Uterus (tissue), 4 donors: Measurements from ENCODE around the gene LSP1. TPM values are rescaled to one million over a fixed set of nuclear protein-coding genes. Genes with fewer than 3 reads are reported as not detected.
A peak's percentile ranks its signal among the peaks of the same experiment; 100 is the strongest.

Experiments used
- DNase-seq, 2 donors: peaks; one replicate each; pipeline ENCODE4 v3.0.0-alpha.2; 2019 to 2020
- H3K27ac ChIP-seq, 2 donors: fragments of 200-600 bp; sonication (generic); 1 replicate in 1 of 2; 2 replicates in 1 of 2; pipeline ENCODE4 v1.5.1; 2016 to 2018
- H3K27me3 ChIP-seq, 2 donors: fragments of 200-600 bp; sonication (generic); one replicate each; pipeline ENCODE4 v1.5.1; 2018 to 2019; ENCODE audit warnings: control low read depth in 1 of 2
- H3K36me3 ChIP-seq, 2 donors: fragments of 200-600 bp; sonication (generic); one replicate each; pipeline ENCODE4 v1.5.1; 2019; ENCODE audit warnings: control low read depth in 1 of 2
- H3K4me1 ChIP-seq, 2 donors: fragments of 200-600 bp; sonication (generic); one replicate each; pipeline ENCODE4 v1.5.1; 2018 to 2019; ENCODE audit warnings: control low read depth in 1 of 2
- H3K4me3 ChIP-seq, 2 donors: fragments of 200-600 bp; sonication (generic); 1 replicate in 1 of 2; 2 replicates in 1 of 2; pipeline ENCODE4 v1.5.1; 2018 to 2019; ENCODE audit warnings: mild to moderate bottlenecking in 1 of 2
- H3K9me3 ChIP-seq, 2 donors: fragments of 200-600 bp; sonication (generic); one replicate each; pipeline ENCODE4 v1.5.1; 2019; ENCODE audit warnings: control low read depth in 1 of 2
- CTCF ChIP-seq, 4 experiments: fragments of 200-600 bp in 2 of 4; fragments of 450-650 bp in 2 of 4; sonication (generic) in 2 of 4; IDR thresholded peaks; one replicate each; pipeline ENCODE4 v1.5.1; 2016 to 2019; ENCODE audit warnings: antibody characterized with exemption in 4 of 4, mild to moderate bottlenecking in 2 of 4, moderate library complexity in 1 of 4
- POLR2A ChIP-seq, 2 donors: fragments of 450-650 bp; IDR thresholded peaks; one replicate each; pipeline ENCODE4 v1.6.1; 2016; ENCODE audit warnings: antibody characterized with exemption in 2 of 2, mild to moderate bottlenecking in 1 of 2, moderate library complexity in 1 of 2
- intact Hi-C: fragments of 100-400 bp; cut with DNase I; formaldehyde crosslinking; loops from one replicate; pipeline ENCODE4 v1.15.1; 2023; ENCODE audit warnings: low total_unique reads
- total RNA-seq, 4 donors: library from RNA; depleted of rRNA in 3 of 4; stranded (reverse); fragments of >200 nt in 3 of 4; gene quantifications; one replicate each; pipeline versions ENCODE4 v1.1.0 to v1.2.4, GENCODE V29; 2014 to 2023
- donor health status: DM: yes; HTN: yes; CAD: no.

LSP1 gene
- total RNA-seq, 4 donors from 2014 or later = 11.2 to 112 (median 25.1) TPM

- intact Hi-C loops = loop anchor here (10.0 kb wide), 1 partner anchor 55 kb away; the partner anchor contains the start of gene MRPL23
- no peak for TF ChIP-seq POLR2A (IDR thresholded peaks at IDR 0.05)
- TF ChIP-seq CTCF (IDR thresholded peaks at IDR 0.05) = no peak
- Histone ChIP-seq H3K4me3 (no peak overlapping the region), H3K27me3 (no peaks in the 10 kb centered on the region), H3K27ac (no peak overlapping the region), H3K36me3 (no peaks in the 10 kb centered on the region), H3K4me1 (no peaks in the 10 kb centered on the region), H3K9me3 (no peaks in the 10 kb centered on the region)
- peak in 1 of 2 donors; percentile 20 for DNase-seq
Observed at GRCh38 chr11:1889941-1890855, 37.3 kb downstream of the LSP1 start.

- intact Hi-C loops = loop anchor here (10.0 kb wide), 1 partner anchor 54 kb away; the partner anchor contains the start of gene MRPL23
- Histone ChIP-seq H3K27ac (peak overlapping the region in 1 of 2 donors; percentile 32), H3K4me1 (no peaks in the 10 kb centered on the region), H3K4me3 (no peak overlapping the region), H3K27me3 (no peaks in the 10 kb centered on the region), H3K36me3 (no peaks in the 10 kb centered on the region), H3K9me3 (no peaks in the 10 kb centered on the region)
- no peak for TF ChIP-seq CTCF (IDR thresholded peaks at IDR 0.05)
- no peak for TF ChIP-seq POLR2A (IDR thresholded peaks at IDR 0.05)
- peak in 1 of 2 donors; percentile 20 for DNase-seq
Observed at GRCh38 chr11:1890856-1891830, 38.3 kb downstream of the LSP1 start.

GRCh38 chr11:1891831-1892115 is 38.9 kb downstream of the LSP1 start, which contains the start of gene PRR33:
TSS of gene PRR33 (minus strand) at chr11:1891895. CDS start at chr11:1890584, 1,311 bp downstream.
- intact Hi-C loops = loop anchor here (10.0 kb wide), 1 partner anchor 53 kb away; the partner anchor contains the start of gene MRPL23
- Histone ChIP-seq H3K27me3 (no peaks in the 10 kb centered on the region), H3K27ac (peak within 1 kb of the TSS in 1 of 2 donors; percentile 32), H3K36me3 (no peaks in the 10 kb centered on the region), H3K9me3 (no peaks in the 10 kb centered on the region), H3K4me1 (no peaks in the 10 kb centered on the region), H3K4me3 (no peak within 1 kb of the TSS)
- no peak for DNase-seq
- TF ChIP-seq CTCF (IDR thresholded peaks at IDR 0.05) (no peak), POLR2A (IDR thresholded peaks at IDR 0.05) (no peak)

GRCh38 chr11:1892116-1892515 is 39.2 kb downstream of the LSP1 start:
- no peaks in the 10 kb centered on the region for H3K36me3 ChIP-seq
- TF ChIP-seq POLR2A (IDR thresholded peaks at IDR 0.05) (no peak), CTCF (IDR thresholded peaks at IDR 0.05) (no peak)
- DNase-seq = no peak
- H3K9me3 ChIP-seq = no peaks in the 10 kb centered on the region
- no peak overlapping the region for H3K27ac ChIP-seq
- H3K4me1 ChIP-seq = no peaks in the 10 kb centered on the region
- H3K27me3 ChIP-seq = no peaks in the 10 kb centered on the region
- no peak overlapping the region for H3K4me3 ChIP-seq
- intact Hi-C loops = loop anchor here (10.0 kb wide), 1 partner anchor 53 kb away; the partner anchor contains the start of gene MRPL23
